HCT116 (cell line): Measurements from ENCODE around the gene ARSG.

Source experiments
- EGR1 ChIP-seq: IDR thresholded peaks from 2 replicates; pipeline ENCODE4 v1.6.1; 2012; ENCODE audit warnings: low read depth
- EZH2 ChIP-seq: fragments of 200-600 bp; sonication (generic); IDR thresholded peaks from 2 replicates; pipeline ENCODE4 v1.6.1; 2017; ENCODE audit warnings: antibody characterized with exemption, mixed run types
- EZH2phosphoT487 ChIP-seq: fragments of 200-600 bp; IDR thresholded peaks from 2 replicates; pipeline ENCODE4 v1.6.1; 2018; ENCODE audit warnings: antibody characterized with exemption, borderline replicate concordance
- JUND ChIP-seq: IDR thresholded peaks from 2 replicates; pipeline ENCODE4 v1.6.1; 2012
- POLR2A ChIP-seq: IDR thresholded peaks from 2 replicates; pipeline ENCODE4 v1.7.0; 2011; ENCODE audit warnings: borderline replicate concordance; ENCODE audit not compliant: insufficient read depth, insufficient read length; ENCODE audit errors: extremely low read depth
- POLR2AphosphoS5 ChIP-seq: IDR thresholded peaks from 2 replicates; pipeline ENCODE4 v1.6.1; 2011; ENCODE audit warnings: mild to moderate bottlenecking, low read depth, low read length, moderate library complexity
- RAD21 ChIP-seq: IDR thresholded peaks from 2 replicates; pipeline ENCODE4 v1.6.1; 2012; ENCODE audit warnings: low read depth, mild to moderate bottlenecking
- YY1 ChIP-seq: IDR thresholded peaks from 2 replicates; pipeline ENCODE4 v1.6.1; 2011; ENCODE audit warnings: low read length, low read depth, moderate library complexity, mild to moderate bottlenecking; ENCODE audit not compliant: insufficient replicate concordance; ENCODE audit errors: extremely low read depth
- ZFX ChIP-seq: fragments of 450-650 bp; IDR thresholded peaks from 2 replicates; pipeline ENCODE4 v1.6.1; 2017
- TF ChIP-seq, protein P1 (sequence below), 3 experiments: fragments of 200-600 bp in 1 of 3; sonication (generic) in 1 of 3; IDR thresholded peaks in 2 of 3; conservative IDR thresholded peaks in 1 of 3; 2 replicates each; pipeline ENCODE4 v1.5.1; 2012 to 2017; ENCODE audit warnings: low read depth in 2 of 3, low read length in 2 of 3, antibody characterized with exemption in 1 of 3, borderline replicate concordance in 1 of 3, control low read depth in 1 of 3, mild to moderate bottlenecking in 1 of 3, mixed read lengths in 1 of 3, mixed run types in 1 of 3, moderate library complexity in 1 of 3; ENCODE audit not compliant: insufficient read depth in 1 of 3
- TF ChIP-seq, protein P2 (sequence below): IDR thresholded peaks from 2 replicates; pipeline ENCODE4 v1.6.1; 2012; ENCODE audit warnings: low read depth
- TF ChIP-seq, protein P3 (sequence below): IDR thresholded peaks from 2 replicates; pipeline ENCODE4 v1.6.1; 2012
- TF ChIP-seq, protein P4 (sequence below): IDR thresholded peaks from 2 replicates; pipeline ENCODE4 v1.6.1; 2012

DNA sequence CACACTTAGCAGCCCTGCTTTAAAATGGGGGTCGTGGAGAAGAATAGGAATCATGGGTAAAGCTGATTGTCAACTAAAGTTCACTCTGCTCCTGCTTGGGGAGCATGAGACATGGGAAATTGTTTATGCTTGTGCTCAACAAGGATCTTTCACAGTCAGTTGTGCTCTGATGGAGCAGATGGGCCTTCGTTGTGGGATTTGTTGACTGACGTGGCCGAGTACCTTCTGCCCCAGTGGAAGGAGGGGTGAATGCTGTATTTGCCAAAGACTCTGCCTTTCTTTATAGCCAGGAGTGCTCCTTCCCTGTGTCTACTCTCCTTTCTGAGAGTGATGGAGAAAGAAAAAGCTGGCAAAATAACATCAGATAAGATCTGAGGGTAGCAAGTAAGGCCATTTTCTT, 11.4 kb downstream of the ARSG start:
- TF ChIP-seq POLR2A (no peak), RAD21 (no peak), EGR1 (no peak), ZFX (no peak), EZH2 (no peak), YY1 (no peak), POLR2AphosphoS5 (no peak), JUND (no peak), EZH2phosphoT487 (no peak)
- TF ChIP-seq, protein P1, sequence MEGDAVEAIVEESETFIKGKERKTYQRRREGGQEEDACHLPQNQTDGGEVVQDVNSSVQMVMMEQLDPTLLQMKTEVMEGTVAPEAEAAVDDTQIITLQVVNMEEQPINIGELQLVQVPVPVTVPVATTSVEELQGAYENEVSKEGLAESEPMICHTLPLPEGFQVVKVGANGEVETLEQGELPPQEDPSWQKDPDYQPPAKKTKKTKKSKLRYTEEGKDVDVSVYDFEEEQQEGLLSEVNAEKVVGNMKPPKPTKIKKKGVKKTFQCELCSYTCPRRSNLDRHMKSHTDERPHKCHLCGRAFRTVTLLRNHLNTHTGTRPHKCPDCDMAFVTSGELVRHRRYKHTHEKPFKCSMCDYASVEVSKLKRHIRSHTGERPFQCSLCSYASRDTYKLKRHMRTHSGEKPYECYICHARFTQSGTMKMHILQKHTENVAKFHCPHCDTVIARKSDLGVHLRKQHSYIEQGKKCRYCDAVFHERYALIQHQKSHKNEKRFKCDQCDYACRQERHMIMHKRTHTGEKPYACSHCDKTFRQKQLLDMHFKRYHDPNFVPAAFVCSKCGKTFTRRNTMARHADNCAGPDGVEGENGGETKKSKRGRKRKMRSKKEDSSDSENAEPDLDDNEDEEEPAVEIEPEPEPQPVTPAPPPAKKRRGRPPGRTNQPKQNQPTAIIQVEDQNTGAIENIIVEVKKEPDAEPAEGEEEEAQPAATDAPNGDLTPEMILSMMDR (IDR thresholded peaks at IDR 0.05 in 2 of 3, conservative IDR thresholded peaks at IDR 0.05 in 1 of 3; ENCODE audit: borderline replicate concordance in 1 of 3, insufficient read depth in 1 of 3, low read depth in 2 of 3, low read length in 2 of 3), result no peak
- TF ChIP-seq, protein P2, sequence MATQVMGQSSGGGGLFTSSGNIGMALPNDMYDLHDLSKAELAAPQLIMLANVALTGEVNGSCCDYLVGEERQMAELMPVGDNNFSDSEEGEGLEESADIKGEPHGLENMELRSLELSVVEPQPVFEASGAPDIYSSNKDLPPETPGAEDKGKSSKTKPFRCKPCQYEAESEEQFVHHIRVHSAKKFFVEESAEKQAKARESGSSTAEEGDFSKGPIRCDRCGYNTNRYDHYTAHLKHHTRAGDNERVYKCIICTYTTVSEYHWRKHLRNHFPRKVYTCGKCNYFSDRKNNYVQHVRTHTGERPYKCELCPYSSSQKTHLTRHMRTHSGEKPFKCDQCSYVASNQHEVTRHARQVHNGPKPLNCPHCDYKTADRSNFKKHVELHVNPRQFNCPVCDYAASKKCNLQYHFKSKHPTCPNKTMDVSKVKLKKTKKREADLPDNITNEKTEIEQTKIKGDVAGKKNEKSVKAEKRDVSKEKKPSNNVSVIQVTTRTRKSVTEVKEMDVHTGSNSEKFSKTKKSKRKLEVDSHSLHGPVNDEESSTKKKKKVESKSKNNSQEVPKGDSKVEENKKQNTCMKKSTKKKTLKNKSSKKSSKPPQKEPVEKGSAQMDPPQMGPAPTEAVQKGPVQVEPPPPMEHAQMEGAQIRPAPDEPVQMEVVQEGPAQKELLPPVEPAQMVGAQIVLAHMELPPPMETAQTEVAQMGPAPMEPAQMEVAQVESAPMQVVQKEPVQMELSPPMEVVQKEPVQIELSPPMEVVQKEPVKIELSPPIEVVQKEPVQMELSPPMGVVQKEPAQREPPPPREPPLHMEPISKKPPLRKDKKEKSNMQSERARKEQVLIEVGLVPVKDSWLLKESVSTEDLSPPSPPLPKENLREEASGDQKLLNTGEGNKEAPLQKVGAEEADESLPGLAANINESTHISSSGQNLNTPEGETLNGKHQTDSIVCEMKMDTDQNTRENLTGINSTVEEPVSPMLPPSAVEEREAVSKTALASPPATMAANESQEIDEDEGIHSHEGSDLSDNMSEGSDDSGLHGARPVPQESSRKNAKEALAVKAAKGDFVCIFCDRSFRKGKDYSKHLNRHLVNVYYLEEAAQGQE, result no peak
- TF ChIP-seq, protein P3, sequence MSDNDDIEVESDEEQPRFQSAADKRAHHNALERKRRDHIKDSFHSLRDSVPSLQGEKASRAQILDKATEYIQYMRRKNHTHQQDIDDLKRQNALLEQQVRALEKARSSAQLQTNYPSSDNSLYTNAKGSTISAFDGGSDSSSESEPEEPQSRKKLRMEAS, result no peak
- TF ChIP-seq, protein P4, sequence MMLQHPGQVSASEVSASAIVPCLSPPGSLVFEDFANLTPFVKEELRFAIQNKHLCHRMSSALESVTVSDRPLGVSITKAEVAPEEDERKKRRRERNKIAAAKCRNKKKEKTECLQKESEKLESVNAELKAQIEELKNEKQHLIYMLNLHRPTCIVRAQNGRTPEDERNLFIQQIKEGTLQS, result no peak
